HG02970 (cell line): ENCODE data around the gene GPC3.
"Not testable (repeated sequence)": the region's sequence is repeated elsewhere in the genome, so short reads cannot be mapped to it uniquely, and the experiment has no call there.

Source experiments
- ATAC-seq: cut with Tn5 transposase; IDR thresholded peaks from one replicate; pipeline ENCODE4 v1.9.1; 2021; ENCODE audit warnings: mild to moderate bottlenecking, moderate library complexity, moderate number of reproducible peaks; ENCODE audit not compliant: unreplicated experiment, low FRiP score

GPC3 gene

GRCh38 chrX:133907606-133908005 lies 77.8 kb downstream of the GPC3 start:
- no peak for ATAC-seq

GRCh38 chrX:133905305-133905704 lies 80.1 kb downstream of the GPC3 start:
- ATAC-seq: no peak

GRCh38 chrX:133897593-133898163 lies 87.7 kb downstream of the GPC3 start:
- ATAC-seq: no peak

GRCh38 chrX:133892337-133892736 lies 93.1 kb downstream of the GPC3 start:
- ATAC-seq: no peak

GRCh38 chrX:133888984-133889383 lies 96.4 kb downstream of the GPC3 start:
- ATAC-seq: no peak

GRCh38 chrX:133888084-133888483 lies 97.3 kb downstream of the GPC3 start:
- not testable (repeated sequence) for ATAC-seq

GRCh38 chrX:133884430-133885394 lies 100.7 kb downstream of the GPC3 start:
- ATAC-seq: no peak

- ATAC-seq: no peak
Observed at GRCh38 chrX:133881893-133882292, 103.5 kb downstream of the GPC3 start.

- ATAC-seq: no peak
Observed at GRCh38 chrX:133881007-133881406, 104.4 kb downstream of the GPC3 start.

- no peak for ATAC-seq
Observed at GRCh38 chrX:133880032-133880443, 105.4 kb downstream of the GPC3 start.

- ATAC-seq: no peak
Observed at GRCh38 chrX:133878710-133879109, 106.7 kb downstream of the GPC3 start.

- no peak for ATAC-seq
Observed at GRCh38 chrX:133876646-133877045, 108.7 kb downstream of the GPC3 start.

GRCh38 chrX:133869270-133869669 lies 116.1 kb downstream of the GPC3 start:
- no peak for ATAC-seq

GRCh38 chrX:133868682-133869081 lies 116.7 kb downstream of the GPC3 start:
- ATAC-seq: no peak

- no peak for ATAC-seq
Observed at GRCh38 chrX:133868250-133868649, 117.1 kb downstream of the GPC3 start.

GRCh38 chrX:133865761-133866471 lies 119.5 kb downstream of the GPC3 start:
- ATAC-seq: no peak

GRCh38 chrX:133864236-133864635 lies 121.2 kb downstream of the GPC3 start:
- no peak for ATAC-seq

GRCh38 chrX:133859860-133860259 lies 125.5 kb downstream of the GPC3 start:
- ATAC-seq: no peak

GRCh38 chrX:133859336-133859735 lies 126.1 kb downstream of the GPC3 start:
- ATAC-seq: no peak

- ATAC-seq: no peak
Observed at GRCh38 chrX:133857640-133858269, 127.6 kb downstream of the GPC3 start.

- ATAC-seq: no peak
Observed at GRCh38 chrX:133856819-133857218, 128.6 kb downstream of the GPC3 start.
